Loucy (cell line): Measurements from ENCODE around the gene E4F1.

Source experiments
- CTCF ChIP-seq: fragments of 200-600 bp; sonication (generic); conservative IDR thresholded peaks from 2 replicates; pipeline ENCODE4 v1.5.1; 2014; ENCODE audit warnings: mild to moderate bottlenecking, antibody characterized with exemption, low read length
- EZH2phosphoT487 ChIP-seq: fragments of 200-600 bp; IDR thresholded peaks from 2 replicates; pipeline ENCODE4 v1.6.1; 2018; ENCODE audit warnings: antibody characterized with exemption, mild to moderate bottlenecking, moderate library complexity, borderline replicate concordance

GRCh38 chr16:2223942-2224486 is 623 bp downstream of the E4F1 start:
- TF ChIP-seq CTCF (no peak), EZH2phosphoT487 (no peak)
